ENCODE data around the gene CCDC192.
"Not testable (repeated sequence)": the region's sequence is repeated elsewhere in the genome, so short reads cannot be mapped to it uniquely, and the experiment has no call there.

GRCh38 chr5:127676951-127677350 lies 26.2 kb upstream of the CCDC192 start:
- not testable (repeated sequence) for TF ChIP-seq CTCF (IDR thresholded peaks at IDR 0.05; ENCODE audit: insufficient read depth, low read length, poor library complexity, severe bottlenecking); EZH2phosphoT487 (conservative IDR thresholded peaks at IDR 0.05; ENCODE audit: low read length)

All from SU-DHL-6 (cell line).